CD4-positive, alpha-beta T cell treated with Interferon gamma for 1 hour (primary cell): ENCODE measurements around the gene SPOP.

Experiments
- DNase-seq: peaks from one replicate; pipeline ENCODE4 v3.0.0-alpha.2; 2020

The SPOP gene

DNA sequence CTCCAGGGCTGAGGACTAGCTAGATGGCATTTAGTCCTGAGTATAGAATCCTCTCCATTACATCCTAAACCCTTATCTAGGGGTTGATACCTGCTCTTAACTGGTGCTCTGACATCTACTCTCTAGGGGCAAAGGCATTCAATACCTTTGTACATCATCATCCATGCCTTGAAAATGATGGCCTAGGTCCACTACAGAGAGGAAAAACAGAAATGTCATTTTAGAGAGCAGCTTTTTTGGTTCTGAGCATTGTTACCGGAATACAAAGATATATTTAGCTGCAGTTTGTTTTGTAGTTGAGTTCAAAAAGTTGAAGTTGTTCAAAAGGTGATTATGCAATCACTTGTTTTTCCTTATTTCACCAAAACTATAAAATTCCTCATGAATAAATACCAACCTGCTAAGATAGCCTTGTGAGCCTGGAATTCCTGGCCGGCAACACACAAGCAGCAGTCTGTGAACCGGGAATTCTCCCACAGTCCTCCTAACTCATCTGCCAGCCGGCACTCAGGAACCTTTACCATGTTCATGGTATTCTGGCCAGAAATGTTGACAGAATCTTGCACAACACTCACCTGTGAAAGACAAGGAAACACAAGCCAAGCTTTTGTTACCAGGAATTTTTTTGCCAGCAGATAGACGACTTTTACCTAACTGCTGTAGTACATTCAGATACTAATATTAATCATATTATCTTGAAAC lies 66.9 kb downstream of the SPOP start:
- DNase-seq: no peak

GRCh38 chr17:49604314-49604869 lies 73.5 kb downstream of the SPOP start:
- no peak for DNase-seq

GRCh38 chr17:49603720-49604119 lies 74.2 kb downstream of the SPOP start:
- DNase-seq: no peak

DNA sequence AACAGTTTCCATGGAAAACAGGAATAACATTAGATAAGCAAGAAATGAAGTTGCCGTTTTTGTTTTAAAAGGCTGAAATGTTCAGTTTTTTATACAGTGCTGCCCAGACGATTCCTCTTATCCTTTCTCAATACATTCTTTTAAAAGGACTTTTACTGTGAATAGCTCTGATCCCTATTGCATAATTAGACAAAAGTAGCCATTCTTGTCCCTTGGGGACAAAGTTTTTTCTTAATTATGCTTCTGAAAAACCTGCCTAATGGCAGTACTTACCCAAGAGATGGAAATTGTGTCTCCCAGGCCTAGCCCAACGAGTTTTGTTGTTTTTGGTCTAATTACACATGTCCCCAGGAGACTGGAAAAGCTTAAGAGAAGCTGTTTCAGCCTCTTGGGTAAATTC lies 74.7 kb downstream of the SPOP start:
- no peak for DNase-seq

GRCh38 chr17:49602783-49603182 lies 75.1 kb downstream of the SPOP start:
- DNase-seq: no peak

DNA sequence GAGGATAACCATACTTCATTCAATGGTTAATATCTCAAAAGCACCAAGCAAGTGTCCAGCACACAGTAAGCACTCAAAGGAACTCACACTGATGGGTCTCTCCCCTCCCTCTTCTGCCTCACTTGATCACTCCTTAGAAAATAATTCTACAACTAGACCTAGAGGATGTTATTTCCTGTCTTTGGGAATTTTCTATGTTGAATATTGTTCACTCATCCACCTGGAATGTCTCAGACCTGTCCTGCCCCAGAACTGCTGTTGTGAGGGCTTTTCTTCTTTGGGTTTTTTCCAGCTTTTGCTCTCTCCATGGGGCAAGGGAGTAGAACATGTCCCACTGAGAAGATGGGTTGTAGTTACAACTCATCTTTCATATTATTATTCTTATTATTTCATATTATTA lies 76.9 kb downstream of the SPOP start:
- DNase-seq: no peak

DNA sequence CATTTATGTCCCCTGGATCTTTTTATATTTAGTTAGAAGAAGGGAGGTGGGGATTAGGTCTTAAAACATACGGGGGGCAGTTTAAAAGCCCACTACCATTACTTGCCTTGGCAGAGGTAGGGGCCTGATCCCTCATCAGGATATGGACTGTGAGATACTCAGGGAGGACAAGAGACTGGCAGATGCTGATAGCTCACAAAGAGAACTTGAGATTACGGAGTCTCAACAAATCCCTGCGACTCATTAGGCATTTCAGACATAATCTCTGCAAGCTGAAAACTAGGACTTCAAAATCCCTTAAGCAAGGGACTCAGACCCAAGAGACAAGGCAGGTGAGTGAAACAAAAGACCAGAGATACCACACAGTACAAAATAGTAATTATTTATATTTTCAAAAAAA lies 79.0 kb downstream of the SPOP start:
- no peak for DNase-seq

GRCh38 chr17:49597928-49598655 lies 79.8 kb downstream of the SPOP start:
- DNase-seq: no peak

GRCh38 chr17:49597436-49597835 lies 80.5 kb downstream of the SPOP start:
- no peak for DNase-seq

- no peak for DNase-seq
Measured at GRCh38 chr17:49596613-49597244, 81.2 kb downstream of the SPOP start.

- no peak for DNase-seq
Measured at GRCh38 chr17:49595980-49596379, 81.9 kb downstream of the SPOP start.

DNA sequence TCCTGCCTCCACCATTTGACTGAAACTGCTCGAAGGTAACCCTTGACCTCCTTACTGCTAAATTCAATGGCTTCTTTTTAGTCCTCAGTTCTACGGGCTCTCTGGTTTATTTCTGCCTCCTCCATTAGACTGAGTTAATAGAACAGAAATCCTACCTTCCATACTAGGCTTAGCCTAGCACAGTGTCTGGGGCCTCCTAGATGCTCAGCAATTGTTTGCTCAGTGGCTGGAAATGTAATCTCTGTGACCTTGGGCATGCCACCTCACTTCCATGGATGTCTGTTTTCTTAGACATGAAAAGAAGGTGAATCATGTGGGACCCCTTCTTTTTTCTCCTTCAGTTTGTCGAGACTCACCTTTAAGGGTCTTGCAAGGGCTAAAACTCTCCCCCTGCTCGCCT lies 82.6 kb downstream of the SPOP start:
- DNase-seq: no peak

DNA sequence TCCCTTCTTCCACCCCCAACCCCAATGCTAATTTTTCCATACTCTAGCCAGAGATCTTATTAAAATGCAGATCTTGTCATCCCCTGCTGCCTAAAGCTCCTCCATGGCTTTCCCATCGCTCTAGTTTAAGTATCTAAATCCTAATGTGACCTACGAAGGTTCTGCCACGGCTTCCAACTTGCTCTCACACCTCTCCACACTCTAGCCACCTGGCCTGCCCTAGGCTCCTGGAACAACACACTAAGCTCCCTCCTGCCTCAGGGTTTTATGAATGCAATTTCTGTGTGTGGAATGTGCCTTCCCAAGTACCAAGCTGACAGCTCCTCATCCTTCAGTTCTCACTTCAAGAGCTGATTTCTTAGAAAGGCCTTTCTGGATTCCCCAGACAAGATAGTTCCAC lies 85.6 kb downstream of the SPOP start:
- no peak for DNase-seq

- no peak for DNase-seq
Measured at GRCh38 chr17:49590874-49591273, 87.0 kb downstream of the SPOP start.

GRCh38 chr17:49589577-49589927 lies 88.3 kb downstream of the SPOP start:
- DNase-seq: no peak

DNA sequence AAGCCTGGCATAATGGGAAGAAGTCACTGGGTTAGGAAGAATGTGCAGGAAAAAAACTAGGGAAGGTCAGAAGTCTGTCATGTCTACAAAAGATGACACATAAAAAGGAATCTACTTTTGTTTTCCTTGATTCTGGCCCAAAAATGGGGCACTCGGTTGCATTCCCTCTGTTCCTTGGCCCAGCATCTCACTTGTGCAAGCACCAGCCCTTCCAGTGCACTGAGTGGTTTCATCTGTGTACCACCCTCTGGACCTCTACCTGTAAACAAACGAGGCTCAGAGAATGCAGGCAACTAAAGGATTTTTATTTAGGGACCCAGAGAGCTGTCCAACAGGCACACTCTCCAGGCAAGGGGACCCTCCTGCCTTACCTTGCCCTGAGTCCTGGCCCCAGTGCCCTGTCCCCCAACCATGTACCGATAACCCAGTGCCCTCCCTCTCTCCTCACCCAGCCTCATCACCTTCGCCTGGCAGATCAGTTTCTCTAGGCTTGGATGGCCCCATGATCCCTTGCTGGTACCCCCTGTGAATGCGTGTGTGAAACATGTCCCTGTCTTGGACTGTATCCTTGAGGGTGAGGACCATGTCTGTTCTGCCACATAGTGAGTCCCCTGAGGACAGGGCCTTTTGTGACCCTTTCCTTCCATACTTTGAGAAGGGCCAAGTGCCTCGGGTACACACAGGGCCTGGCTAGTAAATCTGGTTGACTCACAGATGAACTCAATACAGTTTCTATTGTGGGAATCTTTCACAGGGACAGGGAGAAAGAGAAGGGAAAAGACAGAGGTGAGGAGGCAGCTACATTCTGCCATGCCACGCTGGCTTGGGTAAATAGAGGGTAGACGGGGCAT lies 88.9 kb downstream of the SPOP start:
- DNase-seq: no peak

DNA sequence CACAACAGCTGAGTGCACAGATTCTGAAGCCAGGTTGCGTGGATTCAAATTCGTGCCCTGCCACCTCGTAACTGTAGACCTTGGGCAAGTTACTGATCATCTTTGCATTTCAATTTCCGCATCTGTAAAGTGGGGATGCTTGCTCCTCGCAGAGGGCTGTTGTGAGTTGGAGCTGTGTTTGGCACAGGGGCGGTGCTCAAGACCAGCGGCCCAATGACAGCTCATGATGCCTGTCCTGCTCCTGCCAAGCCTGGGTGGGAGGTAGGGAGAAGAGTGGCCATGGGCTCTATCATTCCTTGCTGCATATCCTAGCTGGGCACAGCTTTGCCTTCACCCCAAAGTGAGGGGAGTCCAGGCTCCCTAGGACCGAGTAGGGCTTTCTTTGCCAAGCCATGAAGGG lies 89.6 kb downstream of the SPOP start:
- no peak for DNase-seq

GRCh38 chr17:49587366-49588073 lies 90.4 kb downstream of the SPOP start:
- no peak for DNase-seq

- DNase-seq: no peak
Measured at GRCh38 chr17:49585422-49586027, 92.4 kb downstream of the SPOP start.

GRCh38 chr17:49583889-49584288 lies 94.0 kb downstream of the SPOP start:
- no peak for DNase-seq

DNA sequence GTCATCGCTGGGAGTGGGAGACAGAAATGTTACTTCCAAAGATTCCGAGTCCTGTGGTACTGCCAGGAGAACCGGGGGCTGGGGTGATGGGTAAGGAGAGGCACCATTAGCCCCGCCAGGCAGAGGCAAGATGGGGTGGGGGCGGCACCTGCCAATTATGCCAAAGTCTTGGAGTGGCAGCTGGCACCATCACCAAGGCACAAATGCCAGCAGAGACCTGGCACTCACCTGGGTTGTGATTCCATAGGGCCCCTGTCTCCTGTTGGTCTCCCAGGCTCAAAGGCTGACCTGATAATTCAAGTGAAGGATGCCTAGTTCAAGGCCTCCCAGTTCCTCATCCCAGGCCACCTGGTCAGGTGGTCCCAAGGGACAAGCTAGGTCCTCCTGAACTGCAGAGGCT lies 94.7 kb downstream of the SPOP start:
- no peak for DNase-seq

- no peak for DNase-seq
Measured at GRCh38 chr17:49582789-49583188, 95.1 kb downstream of the SPOP start.
